Measurements from ENCODE around the gene OR8D2.

OR8D2 gene, protein sequence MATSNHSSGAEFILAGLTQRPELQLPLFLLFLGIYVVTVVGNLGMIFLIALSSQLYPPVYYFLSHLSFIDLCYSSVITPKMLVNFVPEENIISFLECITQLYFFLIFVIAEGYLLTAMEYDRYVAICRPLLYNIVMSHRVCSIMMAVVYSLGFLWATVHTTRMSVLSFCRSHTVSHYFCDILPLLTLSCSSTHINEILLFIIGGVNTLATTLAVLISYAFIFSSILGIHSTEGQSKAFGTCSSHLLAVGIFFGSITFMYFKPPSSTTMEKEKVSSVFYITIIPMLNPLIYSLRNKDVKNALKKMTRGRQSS

DNA sequence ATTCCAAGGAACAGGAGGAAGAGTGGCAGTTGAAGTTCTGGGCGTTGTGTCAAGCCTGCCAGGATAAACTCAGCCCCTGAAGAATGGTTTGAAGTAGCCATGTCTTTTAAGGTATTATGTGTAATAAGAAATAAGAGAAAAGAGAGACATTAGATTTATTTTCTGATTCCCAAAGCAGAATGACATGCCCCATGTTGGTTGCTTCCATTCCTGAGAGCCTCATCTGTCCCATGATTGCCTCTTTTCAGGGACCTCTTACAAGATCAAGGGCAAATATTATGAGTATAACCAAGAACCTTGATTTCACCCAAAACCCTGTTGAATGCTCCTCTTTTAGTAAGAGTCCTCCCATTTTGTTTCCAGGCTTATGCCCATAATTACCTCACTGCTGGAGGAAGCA lies at the start of gene OR8D2:
OR8D2 (minus strand) TSS at position 101 of the 400 bp plus-strand sequence; CDS start at position 101, 0 bp downstream.
- DNase-seq: no peak

DNA sequence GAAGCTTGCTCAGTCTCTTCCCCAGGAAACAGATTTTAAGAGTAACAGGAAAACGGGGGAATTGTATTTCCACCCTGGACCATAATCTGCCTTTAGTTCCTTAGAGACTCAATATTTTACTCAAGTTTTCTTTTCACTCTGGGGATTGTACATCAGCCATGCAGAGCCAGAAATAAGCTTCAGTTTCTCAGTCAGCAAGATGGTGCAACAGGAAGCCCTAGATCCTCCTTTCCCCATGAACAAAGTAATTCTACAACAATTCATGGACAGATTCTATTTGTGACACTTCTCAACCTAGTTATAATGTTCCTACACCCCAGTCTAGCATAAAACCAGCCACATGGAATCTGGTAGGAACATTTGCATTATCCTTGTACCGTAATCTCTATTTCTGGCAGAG lies 39.6 kb upstream of the OR8D2 start:
- DNase-seq: no peak

DNA sequence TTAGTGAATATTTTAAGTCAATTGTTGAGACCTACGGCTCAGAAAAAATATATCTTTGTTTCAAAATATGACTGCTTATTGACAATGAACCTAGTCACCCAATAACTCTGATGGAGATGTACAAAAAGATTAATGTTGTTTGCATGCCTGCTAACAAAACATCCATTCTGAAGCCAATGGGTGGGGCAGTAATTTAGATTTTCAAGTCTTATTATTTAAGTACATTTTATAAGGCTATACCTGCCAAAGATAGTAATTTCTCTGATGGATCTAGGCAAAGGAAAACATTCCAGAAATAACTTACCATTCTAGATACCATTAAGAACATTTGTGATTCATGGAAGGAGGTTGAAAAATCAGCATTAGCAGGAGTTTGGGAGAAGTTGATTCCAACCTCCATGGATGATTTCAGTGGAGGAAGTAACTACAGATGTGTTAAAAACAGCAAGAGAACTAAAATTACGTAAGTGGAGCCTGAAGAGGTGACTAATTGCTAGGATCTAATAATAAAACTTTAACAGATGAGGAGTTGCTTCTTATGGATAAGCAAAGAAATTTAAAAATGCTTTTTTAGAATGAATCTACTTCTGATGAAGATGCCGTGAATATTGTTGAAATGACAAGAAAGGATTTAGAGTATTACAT lies 26.4 kb upstream of the OR8D2 start:
- DNase-seq: no peak

DNA sequence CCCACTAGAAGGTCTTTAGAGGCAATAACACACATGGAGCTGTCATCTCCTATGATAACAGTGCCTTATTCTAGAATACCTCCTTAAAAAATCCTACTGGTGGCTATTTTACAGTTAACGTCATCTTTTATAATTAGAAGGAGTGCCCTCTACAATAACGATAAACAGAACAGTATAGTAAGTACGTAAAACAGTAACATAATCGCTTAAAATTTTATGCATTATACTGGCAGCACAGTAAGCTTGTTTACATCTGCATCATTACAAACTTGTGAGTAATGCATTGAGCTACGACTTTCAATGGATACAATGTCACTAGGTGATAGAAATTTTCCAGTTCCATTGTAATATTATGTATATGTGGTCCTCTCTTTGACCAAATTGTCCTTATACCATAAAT lies 24.3 kb upstream of the OR8D2 start:
- no peak for DNase-seq

DNA sequence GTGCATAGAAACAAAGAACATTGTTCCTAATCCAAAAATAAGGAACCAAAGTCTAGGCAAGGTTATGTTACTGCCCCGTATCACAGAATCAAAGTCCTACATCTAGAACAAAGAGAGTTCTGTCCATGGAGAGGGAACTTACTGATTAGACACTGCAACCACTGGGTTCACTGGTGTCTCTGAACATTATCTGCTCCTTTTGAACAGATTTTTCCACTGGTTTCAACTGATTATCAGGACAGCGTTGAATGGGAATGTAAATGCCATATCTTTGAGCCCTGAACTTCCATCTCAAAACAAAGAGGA lies 20.1 kb upstream of the OR8D2 start:
- no peak for DNase-seq

DNA sequence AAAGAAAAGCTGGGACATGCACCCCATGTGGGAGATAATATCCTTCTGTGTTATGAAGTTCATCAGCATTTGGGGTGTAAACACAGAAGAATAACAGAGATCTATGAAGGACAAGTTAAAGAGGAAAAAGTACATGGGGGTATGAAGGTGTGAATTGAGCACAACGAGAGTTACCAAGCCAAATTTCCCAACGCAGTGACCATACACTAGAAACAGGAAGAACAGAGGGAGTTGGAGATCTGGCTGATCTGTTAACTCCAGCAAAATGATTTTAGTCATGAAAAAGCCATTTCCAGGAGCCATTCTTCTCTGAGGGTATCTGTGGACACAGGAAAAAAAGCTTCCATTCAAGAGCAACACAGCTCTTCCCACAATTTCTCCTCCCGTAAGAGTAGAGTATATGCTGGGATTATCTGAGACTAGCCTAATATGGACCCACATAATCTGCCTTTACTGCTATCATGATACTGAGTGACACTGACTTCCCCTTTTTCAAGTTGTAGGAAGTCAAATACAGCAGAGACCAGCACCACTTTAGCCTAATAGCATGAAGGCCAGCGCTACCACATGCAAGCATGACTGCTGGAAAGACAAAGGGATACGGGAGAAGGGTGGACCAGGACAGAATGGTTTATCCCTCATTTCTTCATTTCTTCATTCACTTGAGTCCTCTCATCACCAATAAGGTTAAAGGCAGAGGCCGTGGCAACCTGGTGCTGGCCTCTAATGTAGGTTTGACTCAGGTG lies 19.6 kb upstream of the OR8D2 start:
- DNase-seq: no peak

DNA sequence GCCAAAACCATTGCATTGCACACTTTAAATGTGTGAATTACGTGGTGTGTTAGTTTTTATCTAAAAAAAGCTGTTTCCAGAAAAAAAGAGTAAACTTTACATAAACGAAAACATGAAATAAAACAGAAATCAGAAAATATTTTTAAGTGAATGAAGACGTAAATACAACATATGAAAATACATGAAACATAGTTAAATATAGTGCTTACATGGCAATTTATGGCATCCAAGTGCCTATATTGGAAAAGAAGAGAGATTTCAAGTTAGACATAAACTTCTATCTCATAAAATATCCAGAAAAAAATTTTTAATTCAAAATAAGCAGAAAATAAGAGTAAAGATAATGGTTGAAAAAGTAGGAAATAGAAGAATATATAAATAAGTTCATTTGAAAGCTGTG lies 11.9 kb upstream of the OR8D2 start:
- DNase-seq: no peak

DNA sequence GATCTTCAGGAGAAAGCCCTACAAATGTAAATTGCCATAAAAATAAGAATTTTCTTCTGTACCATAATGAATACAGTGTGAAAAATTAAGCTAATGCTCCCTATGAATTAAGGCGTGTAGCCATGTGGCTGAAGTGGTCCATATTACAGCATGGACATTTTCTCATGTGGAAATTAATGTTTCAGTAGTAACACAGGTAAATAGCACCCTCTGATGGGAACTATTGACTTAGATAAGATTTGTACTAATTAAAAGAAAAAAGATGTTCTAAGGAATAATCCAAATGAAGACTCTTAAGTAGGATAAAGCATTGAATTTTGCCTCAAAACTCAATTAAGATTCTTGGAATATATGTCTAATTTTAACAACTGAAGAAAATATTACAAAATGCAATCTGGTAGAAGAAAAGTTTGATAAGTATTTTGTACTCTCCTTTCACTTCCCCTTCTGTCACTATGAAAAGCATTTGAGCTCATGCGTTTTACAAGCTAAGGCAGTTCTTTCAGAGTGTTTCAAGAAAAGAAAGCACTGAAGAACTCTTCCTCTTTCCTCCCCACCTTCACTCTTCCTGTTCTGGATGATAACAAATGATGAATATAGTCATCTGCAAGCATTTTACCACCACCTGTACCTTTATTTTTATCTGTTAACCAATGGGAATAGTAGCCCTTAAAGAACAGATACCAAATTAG lies 9.9 kb upstream of the OR8D2 start:
- DNase-seq: no peak

DNA sequence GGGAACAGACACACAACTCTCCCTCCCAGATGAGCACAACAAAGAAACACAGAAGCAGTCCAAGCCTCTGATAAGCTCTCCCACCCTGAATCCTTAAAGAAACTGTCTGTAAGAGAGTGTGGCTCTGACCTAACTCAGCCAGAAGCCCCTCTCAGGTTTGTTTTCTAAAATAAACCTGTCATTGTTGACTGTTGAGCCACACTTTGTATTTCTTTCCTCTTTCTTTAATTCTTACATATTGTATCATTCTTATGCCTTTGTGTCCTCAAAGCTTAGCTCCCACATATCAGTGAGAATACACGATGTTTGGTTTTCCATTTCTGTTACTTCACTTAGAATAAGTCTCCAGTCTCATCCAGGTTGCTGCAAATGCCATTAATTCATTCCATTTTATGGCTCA lies 7.8 kb upstream of the OR8D2 start:
- DNase-seq: no peak

DNA sequence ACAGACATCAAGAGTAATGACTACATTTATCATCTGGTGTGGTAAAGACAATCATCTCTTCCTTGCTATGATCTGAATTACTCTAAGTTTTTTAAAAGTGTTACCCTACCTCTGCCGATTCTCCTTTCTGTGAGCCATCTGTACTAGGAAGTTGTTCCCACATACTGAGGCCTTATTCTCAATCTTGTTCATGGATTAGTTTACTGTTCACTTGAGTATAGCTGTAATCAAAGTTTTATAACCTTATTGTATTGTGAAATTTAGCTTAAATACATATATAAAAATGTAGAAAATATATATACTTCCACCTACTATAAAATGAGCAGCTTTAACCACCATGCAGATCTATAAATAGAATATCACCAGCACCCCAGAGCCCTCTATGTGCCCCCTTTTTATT lies 2.4 kb upstream of the OR8D2 start:
- DNase-seq: no peak

DNA sequence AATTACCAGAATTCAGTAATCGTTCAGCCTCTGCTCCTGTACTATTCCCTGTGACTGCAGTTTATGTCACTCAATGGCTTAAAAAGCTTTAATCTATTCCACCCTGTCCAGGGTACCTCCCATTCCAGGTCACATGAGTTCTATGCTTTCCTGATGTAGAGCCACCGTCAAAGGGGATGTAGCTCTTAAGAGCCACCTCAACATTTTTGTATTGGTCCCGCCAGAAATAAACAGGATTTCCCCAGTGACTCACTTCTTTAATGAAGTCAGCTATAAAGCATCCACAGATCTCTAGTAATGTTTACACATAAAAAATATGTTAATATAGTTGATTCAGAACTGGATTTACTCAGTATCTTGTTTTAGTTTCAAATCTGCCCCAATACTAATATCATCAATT lies 4.9 kb downstream of the OR8D2 start:
- DNase-seq: no peak

DNA sequence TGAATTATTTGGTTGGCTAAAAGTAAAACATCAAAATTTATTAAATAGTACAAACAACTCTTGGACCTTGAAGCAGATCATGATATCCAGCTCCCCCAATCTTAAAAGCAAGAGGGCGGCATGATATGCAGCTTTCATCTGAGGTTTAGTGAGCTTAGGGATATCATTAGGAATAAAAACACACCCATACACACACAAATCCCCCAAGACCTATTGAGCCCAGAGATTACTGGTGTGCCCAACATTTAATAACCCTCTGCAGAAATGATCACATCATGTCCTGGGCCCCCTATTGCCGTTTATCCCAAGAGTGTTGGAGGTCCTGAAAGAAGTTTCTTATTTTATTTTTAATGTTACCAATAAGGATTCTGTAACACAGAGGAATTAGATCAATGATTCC lies 6.1 kb downstream of the OR8D2 start, which contains the start of gene OR8D1:
OR8D1 (minus strand) TSS at position 101 of the 400 bp plus-strand sequence. CDS start 3,183 bp downstream, outside the sequence.
- DNase-seq: no peak

DNA sequence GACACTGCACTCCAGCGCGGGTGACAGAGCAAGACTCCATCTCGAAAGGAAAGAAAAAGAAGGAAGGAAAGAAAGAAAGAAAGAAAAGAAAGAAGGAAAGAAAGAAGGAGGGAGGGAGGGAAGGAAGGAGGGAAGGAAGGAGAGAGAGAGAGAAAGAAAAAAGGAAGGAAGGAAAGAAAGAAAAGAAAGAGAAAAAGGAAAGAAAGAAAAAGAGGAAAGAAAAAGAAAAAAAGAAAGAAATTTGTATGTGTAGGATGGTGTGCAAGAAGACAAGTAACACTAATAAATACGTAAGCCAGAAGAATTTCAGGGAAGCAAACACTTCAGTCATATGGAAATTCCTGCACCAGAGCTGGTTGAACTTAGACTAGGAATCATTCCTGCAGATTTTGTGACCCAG lies 6.9 kb downstream of the OR8D2 start:
- DNase-seq: no peak

DNA sequence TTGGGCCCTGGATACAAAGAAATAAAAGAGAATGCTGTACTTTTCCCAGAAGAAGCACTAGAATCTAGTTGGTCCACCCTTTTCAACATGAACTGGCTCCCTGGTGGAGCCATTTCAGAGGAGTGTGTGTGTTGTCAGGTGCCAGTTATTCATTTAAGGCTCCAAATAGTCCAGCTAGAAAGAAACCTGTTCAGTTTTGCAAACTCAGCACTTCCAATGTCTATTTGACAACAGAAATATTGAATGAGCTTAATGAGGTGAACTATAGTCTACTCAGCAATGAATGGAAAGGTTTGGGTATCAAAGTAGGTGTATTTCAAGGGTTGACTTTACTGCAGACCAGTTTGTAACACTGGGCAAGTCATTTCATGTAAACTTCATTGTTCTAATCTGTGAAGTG lies 8.3 kb downstream of the OR8D2 start:
- no peak for DNase-seq

DNA sequence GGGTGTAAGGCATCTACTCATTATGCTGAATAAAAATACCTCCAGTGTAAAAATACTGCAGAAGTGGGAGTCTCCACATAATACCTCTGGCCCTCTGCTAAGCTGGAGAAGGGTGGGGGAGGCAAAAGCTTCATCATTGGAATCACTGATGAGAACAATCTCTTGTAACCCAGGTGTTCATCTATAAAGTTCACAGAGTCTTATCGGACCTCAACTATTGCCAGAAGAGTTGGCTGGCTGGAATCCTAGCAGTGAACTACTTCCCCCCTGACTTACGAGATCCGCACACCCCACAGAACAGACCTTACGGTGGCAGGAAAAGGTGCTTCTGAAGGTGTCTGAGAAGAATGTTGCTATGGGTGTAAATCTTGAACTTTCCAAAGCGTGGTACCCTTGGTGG lies 8.7 kb downstream of the OR8D2 start:
- DNase-seq: no peak

DNA sequence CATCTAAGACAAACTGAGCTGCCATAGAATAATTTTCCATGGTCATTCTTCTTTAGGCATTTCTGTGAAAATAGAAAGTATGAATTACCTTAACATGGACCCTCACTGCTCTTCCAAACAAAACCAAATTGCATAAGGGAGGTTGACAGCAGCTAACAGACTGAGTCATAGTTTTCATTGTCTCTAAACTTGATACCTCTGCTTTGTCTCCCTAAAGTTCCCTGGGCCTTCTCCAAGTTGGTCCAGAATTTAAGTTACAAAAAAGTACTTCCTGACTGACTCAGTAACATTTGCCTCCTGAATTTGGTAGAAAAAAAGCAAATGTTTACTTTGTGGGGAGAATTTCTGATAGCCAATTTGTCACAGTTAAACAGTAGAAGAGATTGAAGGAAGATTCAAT lies 9.3 kb downstream of the OR8D2 start:
- DNase-seq: no peak

DNA sequence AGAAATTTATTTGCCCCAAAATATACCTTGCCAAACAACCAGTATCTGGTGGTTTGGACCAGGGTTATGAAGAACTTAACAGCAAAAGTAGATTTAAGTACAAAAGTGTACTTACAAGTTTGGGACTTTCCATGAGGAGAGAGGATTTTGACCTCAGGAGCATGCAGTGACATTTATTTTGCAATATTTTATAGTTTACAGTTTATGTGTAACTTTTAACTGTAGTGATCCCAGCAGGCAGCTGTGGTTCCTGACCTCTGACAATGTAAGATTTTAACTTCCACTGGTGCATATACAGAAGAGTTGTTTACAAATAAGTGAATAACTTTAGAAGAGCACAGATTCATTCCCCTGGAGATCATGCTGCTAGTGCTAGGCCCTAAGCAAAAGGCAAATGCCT lies 12.9 kb downstream of the OR8D2 start:
- no peak for DNase-seq

DNA sequence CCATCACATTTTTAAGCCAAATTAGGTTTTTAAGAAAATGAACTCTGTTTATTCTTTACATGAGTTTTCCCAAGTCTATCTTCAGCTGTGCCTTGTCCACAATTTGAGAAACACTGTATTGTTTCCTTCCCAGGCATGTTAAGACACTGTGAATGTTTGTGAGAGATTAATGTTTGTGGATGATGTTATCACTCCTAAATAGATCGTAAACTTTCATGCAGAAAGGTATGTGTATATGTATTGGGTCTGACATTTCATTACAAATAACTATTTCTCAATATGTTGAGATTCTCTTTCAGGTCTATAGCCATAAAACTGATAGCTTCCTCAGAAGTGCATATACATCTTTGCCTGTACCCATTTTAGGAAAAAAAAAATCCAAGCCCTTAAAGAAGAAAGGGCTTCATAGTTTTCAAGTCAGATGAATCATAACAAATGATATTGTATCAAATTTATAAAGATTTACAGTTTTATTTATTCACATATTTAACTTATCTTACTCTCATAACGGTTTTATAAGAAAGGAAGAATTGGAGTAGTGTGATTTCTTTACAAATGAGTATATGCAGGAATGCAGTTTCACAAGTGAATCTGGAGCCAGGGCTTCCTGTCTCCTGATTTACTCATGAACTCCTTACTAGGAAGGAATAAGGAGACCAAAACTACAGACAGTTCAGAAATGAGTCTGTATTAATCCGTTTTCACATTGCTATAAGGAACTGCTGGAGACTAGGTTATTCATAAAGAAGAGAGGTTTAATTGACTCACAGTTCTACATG lies 17.5 kb downstream of the OR8D2 start:
- DNase-seq: no peak

DNA sequence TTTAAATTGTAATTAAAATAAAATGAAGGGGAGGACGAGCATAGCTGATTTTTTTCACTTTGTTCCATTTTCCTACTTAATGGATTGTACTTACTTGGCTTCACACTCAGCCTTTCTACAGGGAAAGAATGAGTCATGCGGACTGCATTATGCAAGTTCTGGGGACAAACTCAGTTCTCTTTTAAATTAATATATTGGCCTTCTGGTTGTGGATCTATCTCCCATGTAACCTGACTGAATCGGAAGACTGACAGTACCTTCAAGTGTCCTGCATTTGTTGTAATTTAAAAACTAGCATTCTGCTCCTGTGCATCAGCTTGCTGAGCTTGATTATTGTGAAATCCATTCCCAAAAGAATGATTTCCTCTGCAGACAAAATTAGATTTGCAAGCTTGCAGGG lies 18.4 kb downstream of the OR8D2 start:
- DNase-seq: no peak

DNA sequence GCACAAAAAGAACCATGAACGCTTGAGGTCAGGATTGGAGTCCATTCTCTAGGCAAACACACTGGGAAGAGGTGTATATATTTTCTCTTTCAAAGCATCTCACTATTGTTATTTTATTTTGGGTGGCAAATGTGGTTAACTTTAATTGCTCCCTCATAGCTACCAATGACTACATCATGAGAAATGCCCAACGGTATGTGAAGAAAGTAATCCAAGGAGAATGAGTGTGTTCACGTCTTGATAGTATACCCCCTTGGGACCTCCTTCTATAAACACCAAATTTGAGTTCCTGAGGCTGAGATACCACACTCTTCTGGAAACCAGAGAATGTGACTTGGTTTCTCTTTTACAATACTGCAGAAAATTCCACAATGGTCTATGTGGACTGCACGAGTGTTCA lies 22.1 kb downstream of the OR8D2 start:
- no peak for DNase-seq

DNA sequence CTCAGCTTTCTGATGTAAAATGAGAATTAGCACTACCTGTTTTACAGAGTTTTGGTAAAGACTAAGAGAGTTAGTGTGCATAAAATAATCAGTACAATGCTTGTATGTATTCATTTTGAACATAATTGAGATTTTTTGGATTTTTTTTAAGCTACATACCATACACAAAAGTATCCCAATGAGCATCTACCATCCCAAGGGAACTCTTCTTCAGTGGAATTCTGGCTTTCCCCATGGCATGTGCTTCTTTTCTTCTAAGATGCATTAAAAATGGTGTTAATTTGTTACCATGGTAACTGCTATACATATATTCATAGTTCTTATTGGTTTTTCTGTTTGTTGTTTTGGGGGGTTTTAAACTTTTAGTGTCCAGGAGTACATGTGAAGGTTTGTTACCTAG lies 24.0 kb downstream of the OR8D2 start:
- no peak for DNase-seq

DNA sequence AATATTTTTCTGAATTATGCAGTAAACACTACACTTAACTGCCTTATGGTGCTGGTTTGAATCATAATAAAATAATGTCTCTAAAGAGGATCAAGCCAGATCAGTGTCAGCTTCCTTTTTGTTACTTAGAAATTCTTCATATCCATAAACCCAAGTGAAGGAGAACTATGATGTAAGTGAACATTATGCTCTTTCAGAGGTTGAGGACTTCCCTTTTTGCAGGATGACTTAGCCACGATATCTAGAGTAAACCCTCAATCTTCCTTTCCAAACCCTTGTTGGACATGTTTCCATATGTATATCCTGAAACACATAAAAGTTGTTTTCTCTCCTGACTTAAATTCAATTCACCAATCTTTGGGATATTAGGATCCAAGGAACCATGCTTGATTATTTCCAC lies 25.3 kb downstream of the OR8D2 start:
- no peak for DNase-seq
